IMR-90 (cell line): ENCODE results near the gene SIRT5. TPM values are rescaled to one million over a fixed set of nuclear protein-coding genes. Genes with fewer than 3 reads are reported as not detected.

Source experiments
- ATAC-seq: fragments of 200-7000 bp; cut with Tn5 transposase; 2 replicates; pipeline ENCODE4 v1.9.1; 2020; ENCODE audit warnings: low read depth, mild to moderate bottlenecking, moderate library complexity
- BruUV-seq: library from RNA; stranded (reverse); fragments of 400-500 nt; replicated peaks from 2 replicates; lab custom pipeline; 2021; lab: Mats Ljungman, UMichigan
- CTCF ChIA-PET: fragments of 300-600 bp; formaldehyde crosslinking; extraction: SDS; loops from one replicate; lab custom pipeline; 2021; ENCODE audit warnings: antibody characterized with exemption; lab: Yijun Ruan, JAX
- POLR2A ChIA-PET: fragments of 300-600 bp; sonication (Branson Sonifier 250); formaldehyde crosslinking; loops from one replicate; lab custom pipeline; 2022; ENCODE audit warnings: antibody characterized with exemption; ENCODE audit not compliant: unreplicated experiment; lab: Charles Lee
- DNase-seq: peaks from one replicate; pipeline ENCODE4 v3.0.0; 2013
- H2AFZ ChIP-seq: replicated peaks from 2 replicates; pipeline ENCODE3; 2013; ENCODE audit warnings: low read length, mild to moderate bottlenecking; ENCODE audit not compliant: poor library complexity
- H2AK5ac ChIP-seq: 2 replicates; pipeline ENCODE4 v1.6.1; 2013; ENCODE audit warnings: low read depth, low read length, inconsistent platforms
- H2AK9ac ChIP-seq: replicated peaks from 2 replicates; pipeline ENCODE3; 2013; ENCODE audit warnings: mild to moderate bottlenecking, low read depth, low read length, moderate library complexity; ENCODE audit not compliant: poor library complexity
- H2BK120ac ChIP-seq: 2 replicates; pipeline ENCODE4 v1.6.1; 2013; ENCODE audit warnings: low read depth, low read length, inconsistent platforms
- H2BK15ac ChIP-seq: 3 replicates; pipeline ENCODE4 v1.6.1; 2013; ENCODE audit warnings: low read depth, low read length, inconsistent platforms
- H2BK20ac ChIP-seq: 2 replicates; pipeline ENCODE4 v1.6.1; 2013; ENCODE audit warnings: low read depth, mild to moderate bottlenecking, inconsistent platforms, low read length, moderate library complexity
- H2BK5ac ChIP-seq: 2 replicates; pipeline ENCODE4 v1.6.1; 2013; ENCODE audit warnings: mild to moderate bottlenecking, low read depth, low read length, inconsistent platforms; ENCODE audit not compliant: poor library complexity, severe bottlenecking
- H3K14ac ChIP-seq: replicated peaks from 2 replicates; pipeline ENCODE4 v1.6.1; 2013; ENCODE audit warnings: low read depth, low read length, inconsistent platforms
- H3K18ac ChIP-seq: 2 replicates; pipeline ENCODE4 v1.6.1; 2013; ENCODE audit warnings: low read depth, low read length, control low read depth
- H3K23ac ChIP-seq: 2 replicates; pipeline ENCODE4 v1.6.1; 2013; ENCODE audit warnings: low read depth, low read length, inconsistent platforms
- H3K27ac ChIP-seq: 2 replicates; pipeline ENCODE4 v1.5.1; 2013; ENCODE audit warnings: mild to moderate bottlenecking, control low read depth, low read length; ENCODE audit not compliant: insufficient read depth
- H3K27me3 ChIP-seq: 2 replicates; pipeline ENCODE4 v1.6.1; 2013; ENCODE audit warnings: low read length; ENCODE audit not compliant: control insufficient read depth, insufficient read depth
- H3K36me3 ChIP-seq: 2 replicates; pipeline ENCODE4 v1.6.1; 2013; ENCODE audit warnings: low read length, mixed read lengths; ENCODE audit not compliant: control insufficient read depth, insufficient read depth
- H3K4ac ChIP-seq: 2 replicates; pipeline ENCODE4 v1.6.1; 2013; ENCODE audit warnings: low read depth, low read length, inconsistent platforms
- H3K4me1 ChIP-seq: 2 replicates; pipeline ENCODE4 v1.6.1; 2013; ENCODE audit warnings: low read length, mixed read lengths; ENCODE audit not compliant: control insufficient read depth, insufficient read depth
- H3K4me2 ChIP-seq: 2 replicates; pipeline ENCODE4 v1.6.1; 2013; ENCODE audit warnings: low read depth, mild to moderate bottlenecking, control low read depth, low read length, moderate library complexity
- H3K4me3 ChIP-seq: 2 replicates; pipeline ENCODE4 v1.5.1; 2013; ENCODE audit warnings: low read depth, mild to moderate bottlenecking, control low read depth, low read length, moderate library complexity; ENCODE audit not compliant: insufficient read depth
- H3K56ac ChIP-seq: 2 replicates; pipeline ENCODE4 v1.6.1; 2013; ENCODE audit warnings: low read length, inconsistent platforms; ENCODE audit not compliant: insufficient read depth; ENCODE audit errors: extremely low read depth
- H3K79me1 ChIP-seq, 2 experiments: 2 replicates each; pipeline ENCODE4 v1.6.1; 2013; ENCODE audit warnings: low read length in 2 of 2, inconsistent platforms in 1 of 2, low read depth in 1 of 2
- H3K9ac ChIP-seq: 2 replicates; pipeline ENCODE4 v1.6.1; 2013; ENCODE audit warnings: low read depth, low read length, control low read depth
- H3K9me1 ChIP-seq: 2 replicates; pipeline ENCODE4 v1.6.1; 2013; ENCODE audit warnings: low read length, inconsistent platforms; ENCODE audit not compliant: insufficient read depth
- H3K9me3 ChIP-seq: 2 replicates; pipeline ENCODE4 v1.6.1; 2013; ENCODE audit warnings: low read length; ENCODE audit not compliant: control insufficient read depth, insufficient read depth
- H4K20me1 ChIP-seq: 2 replicates; pipeline ENCODE4 v1.6.1; 2013; ENCODE audit warnings: low read length, inconsistent platforms; ENCODE audit not compliant: insufficient read depth
- H4K5ac ChIP-seq: 2 replicates; pipeline ENCODE4 v1.6.1; 2013; ENCODE audit warnings: mild to moderate bottlenecking, low read depth, low read length, control low read depth
- H4K8ac ChIP-seq, 2 experiments: 2 replicates each; pipeline ENCODE4 v1.6.1; 2013; ENCODE audit warnings: low read depth in 2 of 2, low read length in 2 of 2, control low read depth in 1 of 2, inconsistent platforms in 1 of 2
- H4K91ac ChIP-seq: 2 replicates; pipeline ENCODE4 v1.6.1; 2013; ENCODE audit warnings: low read depth, low read length, inconsistent platforms; ENCODE audit not compliant: insufficient read depth
- BHLHE40 ChIP-seq: fragments of 150-350 bp; IDR thresholded peaks from 2 replicates; pipeline ENCODE4 v1.6.1; 2016; ENCODE audit warnings: mild to moderate bottlenecking, low read depth, low read length
- CEBPB ChIP-seq: IDR thresholded peaks from 2 replicates; pipeline ENCODE4 v1.6.1; 2012; ENCODE audit warnings: low read depth, low read length, improper control_type of control experiment
- ELK1 ChIP-seq: fragments of 150-350 bp; IDR thresholded peaks from 2 replicates; pipeline ENCODE4 v1.6.1; 2016; ENCODE audit warnings: low read depth, mild to moderate bottlenecking, low read length, moderate library complexity, borderline replicate concordance
- FOS ChIP-seq: fragments of 150-350 bp; IDR thresholded peaks from 2 replicates; pipeline ENCODE4 v1.6.1; 2016; ENCODE audit warnings: low read depth, low read length
- MAFK ChIP-seq: IDR thresholded peaks from 2 replicates; pipeline ENCODE4 v1.6.1; 2012; ENCODE audit warnings: low read depth, low read length, improper control_type of control experiment
- MAZ ChIP-seq: IDR thresholded peaks from 2 replicates; pipeline ENCODE4 v1.6.1; 2012; ENCODE audit warnings: low read depth, mild to moderate bottlenecking, low read length, improper control_type of control experiment, moderate library complexity, borderline replicate concordance
- NFE2L2 ChIP-seq: fragments of 150-350 bp; IDR thresholded peaks from 2 replicates; pipeline ENCODE4 v1.6.1; 2016; ENCODE audit warnings: low read depth, mild to moderate bottlenecking, low read length
- POLR2A ChIP-seq: IDR thresholded peaks from 2 replicates; pipeline ENCODE4 v1.6.1; 2012; ENCODE audit warnings: mild to moderate bottlenecking, low read depth, low read length
- RAD21 ChIP-seq: IDR thresholded peaks from 2 replicates; pipeline ENCODE4 v1.6.1; 2012; ENCODE audit warnings: low read length, improper control_type of control experiment
- RCOR1 ChIP-seq: IDR thresholded peaks from 2 replicates; pipeline ENCODE4 v1.6.1; 2012; ENCODE audit warnings: mild to moderate bottlenecking, low read length, improper control_type of control experiment; ENCODE audit not compliant: insufficient replicate concordance
- RFX5 ChIP-seq: IDR thresholded peaks from 2 replicates; pipeline ENCODE4 v1.8.0; 2012; ENCODE audit warnings: low read depth, mild to moderate bottlenecking, low read length, moderate library complexity
- dilution Hi-C: fragments of 300-500 bp; cut with HindIII; formaldehyde crosslinking; loops from one replicate; pipeline ENCODE4 v1.14.3; 2018; ENCODE audit warnings: low sequenced_read_pairs; ENCODE audit not compliant: unreplicated experiment
- in situ Hi-C: fragments of 300-500 bp; cut with MboI; formaldehyde crosslinking; loops from 3 replicates; pipeline ENCODE4 v1.14.3; 2019; ENCODE audit warnings: low sequenced_read_pairs, inconsistent platforms, mixed read lengths
- intact Hi-C: fragments of 100-400 bp; cut with micrococcal nuclease; formaldehyde crosslinking; loops from 2 replicates; pipeline ENCODE4 v1.10.0; 2022
- polyA plus RNA-seq, 3 experiments: library from polyadenylated mRNA; depleted of rRNA; stranded (reverse); fragments of >200 nt; gene quantifications; 2 replicates each; pipeline ENCODE4 v1.2.3, GENCODE V29; 2012; ENCODE audit warnings: low replicate concordance in 1 of 3
- total RNA-seq: library from RNA; depleted of rRNA; stranded (reverse); fragments of >200 nt; gene quantifications from 2 replicates; pipeline ENCODE4 v1.2.3, GENCODE V29; 2012
- TF ChIP-seq, protein P1 (sequence below): fragments of 150-350 bp; IDR thresholded peaks from 2 replicates; pipeline ENCODE4 v1.6.1; 2017; ENCODE audit warnings: mild to moderate bottlenecking, antibody characterized with exemption, low read length, low read depth
- TF ChIP-seq, protein P2 (sequence below): conservative IDR thresholded peaks from 2 replicates; pipeline ENCODE4 v1.5.1; 2012; ENCODE audit warnings: mild to moderate bottlenecking, low read depth, low read length, improper control_type of control experiment

SIRT5 gene
- total and polyA plus RNA-seq, 2 of the 4 experiments (the other 2 are of a cell fraction): 4.7 to 5.2 TPM

- CTCF ChIA-PET: interaction anchor here (0.6 kb wide), 2 partner anchors 33 to 146 kb away, joined by 3 read pairs; partner anchors contain the start of gene NOL7
- no peak overlapping the region for H4K5ac ChIP-seq
- POLR2A ChIA-PET: no interaction called here
- H4K8ac ChIP-seq: no peak overlapping the region
- dilution Hi-C loops: no loop called here
- no peak overlapping the region for H2AFZ ChIP-seq
- H3K27ac ChIP-seq: no peak overlapping the region
- no peaks in the 10 kb centered on the region for H3K9me3 ChIP-seq
- H3K14ac ChIP-seq: no peak overlapping the region
- DNase-seq: no peak
- H4K20me1 ChIP-seq: no peaks in the 10 kb centered on the region
- H2BK15ac ChIP-seq: no peak overlapping the region
- H2AK9ac ChIP-seq: no peak overlapping the region
- H3K9me1 ChIP-seq: peaks cover 3% of the 10 kb centered on the region; the same call in 1 of the 2 replicates
- H2BK120ac ChIP-seq: no peak overlapping the region
- no peak overlapping the region for H2BK5ac ChIP-seq
- no TSS peak for BruUV-seq
- peaks cover 8% of the 10 kb centered on the region for H3K36me3 ChIP-seq
- intact Hi-C loops: no loop called here
- H2AK5ac ChIP-seq: no peak overlapping the region
- H2BK20ac ChIP-seq: no peak overlapping the region
- H3K4me1 ChIP-seq: no peaks in the 10 kb centered on the region
- H3K4me2 ChIP-seq: no peak overlapping the region
- no peak overlapping the region for H3K9ac ChIP-seq
- no peak overlapping the region for H3K56ac ChIP-seq
- H3K79me1 ChIP-seq: peaks cover 6 to 18% of the 10 kb centered on the region in 2 experiments
- H3K4ac ChIP-seq: no peak overlapping the region
- H3K18ac ChIP-seq: no peak overlapping the region
- no peak overlapping the region for H3K23ac ChIP-seq
- no peak overlapping the region for H3K4me3 ChIP-seq
- H4K91ac ChIP-seq: no peak overlapping the region
- in situ Hi-C loops: no loop called here
- ATAC-seq: no peak
- TF ChIP-seq, protein P1, sequence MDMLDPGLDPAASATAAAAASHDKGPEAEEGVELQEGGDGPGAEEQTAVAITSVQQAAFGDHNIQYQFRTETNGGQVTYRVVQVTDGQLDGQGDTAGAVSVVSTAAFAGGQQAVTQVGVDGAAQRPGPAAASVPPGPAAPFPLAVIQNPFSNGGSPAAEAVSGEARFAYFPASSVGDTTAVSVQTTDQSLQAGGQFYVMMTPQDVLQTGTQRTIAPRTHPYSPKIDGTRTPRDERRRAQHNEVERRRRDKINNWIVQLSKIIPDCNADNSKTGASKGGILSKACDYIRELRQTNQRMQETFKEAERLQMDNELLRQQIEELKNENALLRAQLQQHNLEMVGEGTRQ: no peak
- TF ChIP-seq MAZ (no peak), FOS (no peak), BHLHE40 (no peak), NFE2L2 (no peak), CEBPB (no peak), RAD21 (no peak), POLR2A (no peak), MAFK (no peak), RFX5 (no peak), RCOR1 (no peak), ELK1 (no peak)
- TF ChIP-seq, protein P2, sequence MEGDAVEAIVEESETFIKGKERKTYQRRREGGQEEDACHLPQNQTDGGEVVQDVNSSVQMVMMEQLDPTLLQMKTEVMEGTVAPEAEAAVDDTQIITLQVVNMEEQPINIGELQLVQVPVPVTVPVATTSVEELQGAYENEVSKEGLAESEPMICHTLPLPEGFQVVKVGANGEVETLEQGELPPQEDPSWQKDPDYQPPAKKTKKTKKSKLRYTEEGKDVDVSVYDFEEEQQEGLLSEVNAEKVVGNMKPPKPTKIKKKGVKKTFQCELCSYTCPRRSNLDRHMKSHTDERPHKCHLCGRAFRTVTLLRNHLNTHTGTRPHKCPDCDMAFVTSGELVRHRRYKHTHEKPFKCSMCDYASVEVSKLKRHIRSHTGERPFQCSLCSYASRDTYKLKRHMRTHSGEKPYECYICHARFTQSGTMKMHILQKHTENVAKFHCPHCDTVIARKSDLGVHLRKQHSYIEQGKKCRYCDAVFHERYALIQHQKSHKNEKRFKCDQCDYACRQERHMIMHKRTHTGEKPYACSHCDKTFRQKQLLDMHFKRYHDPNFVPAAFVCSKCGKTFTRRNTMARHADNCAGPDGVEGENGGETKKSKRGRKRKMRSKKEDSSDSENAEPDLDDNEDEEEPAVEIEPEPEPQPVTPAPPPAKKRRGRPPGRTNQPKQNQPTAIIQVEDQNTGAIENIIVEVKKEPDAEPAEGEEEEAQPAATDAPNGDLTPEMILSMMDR: no peak
- H3K27me3 ChIP-seq: no peaks in the 10 kb centered on the region
Measured at GRCh38 chr6:13648850-13649249, 74.4 kb downstream of the SIRT5 start.
